H1 (cell line): Measurements from ENCODE around the gene GPATCH2L. TPM values are rescaled to one million over a fixed set of nuclear protein-coding genes. Genes with fewer than 3 reads are reported as not detected.

Source experiments
- CTCF ChIA-PET: fragments of 300-600 bp; sonication (Branson Sonifier 250); formaldehyde crosslinking; loops from one replicate; lab custom pipeline; 2021; ENCODE audit not compliant: partially characterized antibody; lab: Charles Lee
- POLR2A ChIA-PET: fragments of 300-600 bp; sonication (Branson Sonifier 250); formaldehyde crosslinking; loops from one replicate; lab custom pipeline; 2021; ENCODE audit warnings: inconsistent platforms; ENCODE audit not compliant: partially characterized antibody; lab: Charles Lee
- DNase-seq, 2 experiments: peaks; one replicate each; pipeline versions ENCODE4 v3.0.0 to v3.0.0-alpha.2; 2010 to 2022; ENCODE audit warnings: low spot score in 2 of 2, low read depth in 1 of 2, mixed read lengths in 1 of 2
- FAIRE-seq: peaks from 2 replicates; lab custom pipeline; 2011; peaks lifted over from hg19 to GRCh38; lab: Jason Lieb, UNC
- H2AFZ ChIP-seq: 2 replicates; pipeline ENCODE4 v1.8.1; 2012; ENCODE audit warnings: low read length, inconsistent platforms
- H2AK5ac ChIP-seq: 2 replicates; pipeline ENCODE4 v1.6.1; 2013; ENCODE audit warnings: low read depth, low read length
- H2BK120ac ChIP-seq: replicated peaks from 2 replicates; pipeline ENCODE3; 2013; ENCODE audit warnings: low read depth, low read length, inconsistent platforms
- H2BK12ac ChIP-seq: 2 replicates; pipeline ENCODE4 v1.6.1; 2013; ENCODE audit warnings: low read depth, low read length
- H2BK15ac ChIP-seq: 2 replicates; pipeline ENCODE4 v1.6.1; 2013; ENCODE audit warnings: low read length
- H2BK20ac ChIP-seq: 2 replicates; pipeline ENCODE4 v1.6.1; 2013; ENCODE audit warnings: low read length
- H2BK5ac ChIP-seq: 2 replicates; pipeline ENCODE4 v1.6.1; 2013; ENCODE audit warnings: low read depth, low read length
- H3K14ac ChIP-seq: 2 replicates; pipeline ENCODE4 v1.6.1; 2013; ENCODE audit warnings: inconsistent platforms; ENCODE audit not compliant: insufficient read length
- H3K18ac ChIP-seq: 2 replicates; pipeline ENCODE4 v1.6.1; 2013; ENCODE audit warnings: low read length; ENCODE audit errors: extremely low read depth
- H3K23ac ChIP-seq: 2 replicates; pipeline ENCODE4 v1.6.1; 2013; ENCODE audit warnings: inconsistent platforms; ENCODE audit not compliant: insufficient read length
- H3K23me2 ChIP-seq: 2 replicates; pipeline ENCODE4 v1.6.1; 2013; ENCODE audit warnings: low read depth, low read length
- H3K27ac ChIP-seq: 2 replicates; pipeline ENCODE4 v1.6.1; 2011; ENCODE audit warnings: low read depth, low read length, inconsistent platforms
- H3K27me3 ChIP-seq, 4 experiments: replicated peaks in 1 of 4; 1 replicate in 1 of 4; 2 replicates in 3 of 4; pipeline versions ENCODE4 v1.6.1 to v1.8.1; 2011 to 2013; ENCODE audit warnings: low read length in 3 of 4, mild to moderate bottlenecking in 3 of 4, inconsistent platforms in 2 of 4, mixed read lengths in 2 of 4, moderate library complexity in 1 of 4; ENCODE audit not compliant: control insufficient read depth in 3 of 4, insufficient read depth in 3 of 4; ENCODE audit errors: extremely low read depth in 1 of 4
- H3K36me3 ChIP-seq, 4 experiments: 2 replicates each; pipeline versions ENCODE4 v1.6.1 to v1.8.1; 2011 to 2013; ENCODE audit warnings: mild to moderate bottlenecking in 4 of 4, low read length in 3 of 4, moderate library complexity in 2 of 4, control low read depth in 1 of 4, inconsistent platforms in 1 of 4; ENCODE audit not compliant: insufficient read depth in 4 of 4, control insufficient read depth in 2 of 4
- H3K4ac ChIP-seq: replicated peaks from 2 replicates; pipeline ENCODE3; 2013; ENCODE audit warnings: low read length, low read depth, mixed read lengths, inconsistent platforms; ENCODE audit not compliant: insufficient read length
- H3K4me1 ChIP-seq, 4 experiments: replicated peaks in 1 of 4; 1 replicate in 1 of 4; 2 replicates in 3 of 4; pipeline versions ENCODE4 v1.6.1 to v1.8.1; 2011 to 2013; ENCODE audit warnings: low read length in 3 of 4, inconsistent platforms in 2 of 4, mixed read lengths in 1 of 4; ENCODE audit not compliant: insufficient read depth in 4 of 4, control insufficient read depth in 3 of 4
- H3K4me2 ChIP-seq, 2 experiments: 2 replicates each; pipeline versions ENCODE4 v1.6.1 to v1.8.1; 2011 to 2013; ENCODE audit warnings: low read depth in 2 of 2, low read length in 2 of 2, control low read depth in 1 of 2, inconsistent platforms in 1 of 2, mild to moderate bottlenecking in 1 of 2; ENCODE audit not compliant: insufficient read depth in 1 of 2
- H3K4me3 ChIP-seq, 4 experiments: fragments of 200-600, 300-600 bp in 1 of 4; sonication (generic), shearing (Covaris generic), sonication (Bioruptor Twin) in 1 of 4; 2 replicates each; pipeline versions ENCODE4 v1.5.1 to v1.8.1; 2011 to 2016; ENCODE audit warnings: low read length in 4 of 4, low read depth in 3 of 4, control low read depth in 2 of 4, inconsistent platforms in 2 of 4, mild to moderate bottlenecking in 2 of 4, mixed read lengths in 1 of 4, moderate library complexity in 1 of 4; ENCODE audit not compliant: insufficient read depth in 2 of 4; ENCODE audit errors: extremely low read depth in 1 of 4
- H3K56ac ChIP-seq: replicated peaks from 2 replicates; pipeline ENCODE3; 2013; ENCODE audit warnings: low read depth, mild to moderate bottlenecking, mixed read lengths, low read length, inconsistent platforms; ENCODE audit not compliant: insufficient read length
- H3K79me1 ChIP-seq: 2 replicates; pipeline ENCODE4 v1.6.1; 2013; ENCODE audit warnings: low read depth, low read length, control low read depth
- H3K79me2 ChIP-seq, 2 experiments: 2 replicates each; pipeline versions ENCODE4 v1.6.1 to v1.8.1; 2012 to 2013; ENCODE audit warnings: low read length in 2 of 2, mild to moderate bottlenecking in 2 of 2, inconsistent platforms in 1 of 2; ENCODE audit not compliant: insufficient read depth in 2 of 2, control insufficient read depth in 1 of 2
- H3K9ac ChIP-seq, 4 experiments: replicated peaks in 1 of 4; 1 replicate in 1 of 4; 2 replicates in 3 of 4; pipeline versions ENCODE4 v1.6.1 to v1.8.1; 2011 to 2013; ENCODE audit warnings: low read depth in 3 of 4, low read length in 3 of 4, control low read depth in 2 of 4, mild to moderate bottlenecking in 2 of 4, moderate library complexity in 2 of 4, inconsistent platforms in 1 of 4; ENCODE audit errors: extremely low read depth in 1 of 4
- H3K9me3 ChIP-seq, 2 experiments: 2 replicates each; pipeline versions ENCODE4 v1.6.1 to v1.8.1; 2012 to 2013; ENCODE audit warnings: mild to moderate bottlenecking in 2 of 2, moderate library complexity in 2 of 2, control low read depth in 1 of 2, inconsistent platforms in 1 of 2, low read depth in 1 of 2, low read length in 1 of 2, mixed read lengths in 1 of 2; ENCODE audit not compliant: insufficient read depth in 2 of 2
- H4K20me1 ChIP-seq, 2 experiments: replicated peaks in 1 of 2; 2 replicates each; pipeline versions ENCODE3 to v1.8.1; 2011 to 2013; ENCODE audit warnings: inconsistent platforms in 2 of 2, low read length in 2 of 2, mild to moderate bottlenecking in 1 of 2; ENCODE audit not compliant: insufficient read depth in 2 of 2, control insufficient read depth in 1 of 2
- H4K5ac ChIP-seq: 2 replicates; pipeline ENCODE4 v1.6.1; 2013; ENCODE audit warnings: low read length, low read depth, mixed read lengths, inconsistent platforms; ENCODE audit not compliant: insufficient read length
- H4K8ac ChIP-seq: 2 replicates; pipeline ENCODE4 v1.8.0; 2013; ENCODE audit warnings: mild to moderate bottlenecking, moderate library complexity, low read length, inconsistent platforms; ENCODE audit not compliant: insufficient read depth; ENCODE audit errors: extremely low read depth
- H4K91ac ChIP-seq: replicated peaks from 2 replicates; pipeline ENCODE3; 2013; ENCODE audit warnings: low read length, mixed read lengths, inconsistent platforms; ENCODE audit not compliant: insufficient read length
- CHD1 ChIP-seq: IDR thresholded peaks from 2 replicates; pipeline ENCODE4 v1.6.1; 2012; ENCODE audit warnings: low read depth, low read length, improper control_type of control experiment
- GTF2F1 ChIP-seq: IDR thresholded peaks from 2 replicates; pipeline ENCODE4 v1.6.1; 2012; ENCODE audit warnings: low read depth, low read length, improper control_type of control experiment, borderline replicate concordance
- HDAC2 ChIP-seq, 2 experiments: fragments of 300-600 bp in 1 of 2; sonication (generic) in 1 of 2; IDR thresholded peaks; 2 replicates each; pipeline ENCODE4 v1.6.1; 2011 to 2012; ENCODE audit warnings: low read depth in 2 of 2, low read length in 2 of 2, mild to moderate bottlenecking in 2 of 2, moderate library complexity in 2 of 2, borderline replicate concordance in 1 of 2, inconsistent platforms in 1 of 2
- KDM1A ChIP-seq: fragments of 200-600, 300-600 bp; sonication (generic); IDR thresholded peaks from 2 replicates; pipeline ENCODE4 v1.7.1; 2016; ENCODE audit warnings: mild to moderate bottlenecking, low read length, borderline replicate concordance
- RAD21 ChIP-seq, 2 experiments: IDR thresholded peaks in 1 of 2; conservative IDR thresholded peaks in 1 of 2; 2 replicates each; pipeline ENCODE4 v1.6.1; 2011; ENCODE audit warnings: low read depth in 2 of 2, low read length in 2 of 2, improper control_type of control experiment in 1 of 2, inconsistent platforms in 1 of 2, mild to moderate bottlenecking in 1 of 2, moderate library complexity in 1 of 2
- SP4 ChIP-seq: IDR thresholded peaks from 2 replicates; pipeline ENCODE4 v1.6.1; 2012; ENCODE audit warnings: low read length, inconsistent platforms
- SUZ12 ChIP-seq: fragments of 200-600 bp; sonication (generic); IDR thresholded peaks from 2 replicates; pipeline ENCODE4 v1.6.1; 2012; ENCODE audit warnings: mild to moderate bottlenecking, inconsistent platforms, low read length, moderate library complexity, mixed read lengths
- WGBS, 2 experiments: shearing (Covaris generic) in 1 of 2; methylation state at CpG; one replicate each; pipeline versions ENCODE4 v1.1.6 to v1.1.7; 2013 to 2015; ENCODE audit warnings: low lambda C conversion rate in 2 of 2, mixed read lengths in 2 of 2, inconsistent platforms in 1 of 2, low coverage in 1 of 2, missing lambda C conversion rate in 1 of 2; ENCODE audit not compliant: insufficient replicate concordance in 2 of 2, insufficient coverage in 1 of 2, insufficient read length in 1 of 2; ENCODE audit errors: extremely low coverage in 1 of 2, missing lambda C conversion rate in 1 of 2; 5-methylcytosine and 5-hydroxymethylcytosine counted together
- polyA plus RNA-seq, 7 experiments: library from polyadenylated mRNA; depleted of rRNA in 3 of 7; stranded (reverse) in 5 of 7; unstranded in 2 of 7; fragments of >200 nt in 5 of 7; fragments of 200-250 nt in 2 of 7; gene quantifications; 1 replicate in 5 of 7; 2 replicates in 1 of 7; 4 replicates in 1 of 7; pipeline versions ENCODE4 v1.2.1 to v1.2.3, GENCODE V29; 2011 to 2013; ENCODE audit warnings: missing spikeins in 2 of 7, mixed read lengths in 2 of 7
- total RNA-seq: library from RNA; stranded (reverse); fragmentation: NEBNext Ultra II Directional; extraction: Animal tissue kit (Norgen Biotek cat#: 25700); gene quantifications from 2 replicates; pipeline ENCODE4 v1.2.1, GENCODE V29; 2021

GPATCH2L gene
- total and polyA plus RNA-seq, 2 of the 8 experiments (the other 6 are each of a cell fraction or from before 2014, with no cell fraction given) = 26.0 to 54.9 TPM

DNA sequence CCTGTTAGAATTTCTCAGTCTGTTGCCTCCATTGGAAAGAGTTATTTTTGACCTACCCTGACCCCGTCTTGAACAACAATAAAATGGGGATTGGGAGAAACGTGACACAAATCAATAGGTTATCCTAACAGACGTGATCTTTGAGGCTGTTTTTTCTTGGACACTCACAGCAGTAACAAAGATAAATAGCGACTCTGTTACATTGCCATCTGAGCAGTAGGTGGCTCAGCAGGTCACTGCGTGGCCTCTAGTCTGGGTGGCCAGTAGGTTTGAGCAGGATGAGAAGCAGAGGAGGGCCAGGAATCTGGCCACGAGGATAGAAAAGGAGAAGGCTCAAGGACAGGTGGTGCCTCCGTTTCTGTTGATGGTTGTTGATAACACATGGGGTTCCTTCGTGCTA lies 101.4 kb downstream of the GPATCH2L start:
- Histone ChIP-seq H4K5ac (no peak overlapping the region), H2BK120ac (no peak overlapping the region), H3K36me3 (no peaks in the 10 kb centered on the region), H3K18ac (no peak overlapping the region), H4K20me1 (no peaks in the 10 kb centered on the region), H3K14ac (no peak overlapping the region), H2AK5ac (no peak overlapping the region), H3K4ac (no peak overlapping the region), H3K27ac (no peak overlapping the region), H2BK12ac (no peak overlapping the region), H3K4me1 (peaks cover 0 to 3% (median under 1%) of the 10 kb centered on the region in 4 experiments; a peak in 2 of 7 replicates), H3K79me2 (no peaks in the 10 kb centered on the region), H3K56ac (no peak overlapping the region), H2BK5ac (no peak overlapping the region), H3K4me2 (no peak overlapping the region), H4K91ac (no peak overlapping the region), H3K23me2 (peaks cover 2% of the 10 kb centered on the region; the same call in 1 of the 2 replicates), H2BK15ac (no peak overlapping the region), H3K9ac (no peak overlapping the region), H2AFZ (no peak overlapping the region), H3K79me1 (no peaks in the 10 kb centered on the region), H4K8ac (no peak overlapping the region), H3K9me3 (no peaks in the 10 kb centered on the region), H3K23ac (no peak overlapping the region), H3K27me3 (no peaks in the 10 kb centered on the region), H3K4me3 (no peak overlapping the region), H2BK20ac (no peak overlapping the region)
- 91% methylated on average over 8 of the region's 8 CpGs; no CpG with 5 or more reads in 1 of the 2 experiments for WGBS, 2 experiments
- TF ChIP-seq SUZ12 = no peak
- TF ChIP-seq RAD21 (IDR thresholded peaks at IDR 0.05 in 1 of 2, conservative IDR thresholded peaks at IDR 0.05 in 1 of 2; ENCODE audit: low read depth in 2 of 2, low read length in 2 of 2) = peak in 1 of 2 experiments; percentile 15; a peak in 1 of 4 replicates
- no peak for TF ChIP-seq GTF2F1
- no peak for TF ChIP-seq SP4
- TF ChIP-seq HDAC2 (IDR thresholded peaks at IDR 0.05; ENCODE audit: borderline replicate concordance in 1 of 2, low read depth in 2 of 2, low read length in 2 of 2) = no peak
- TF ChIP-seq KDM1A = no peak
- no peak for TF ChIP-seq CHD1
- ChIA-PET CTCF (interaction anchor here (1.5 kb wide), 1 partner anchor 26 kb away, joined by 3 read pairs; no protein-coding TSS in a partner anchor), POLR2A (no interaction called here)
- FAIRE-seq (no peak), DNase-seq (no peak)
